ENCODE results near the gene GYPC.

GYPC gene

DNA sequence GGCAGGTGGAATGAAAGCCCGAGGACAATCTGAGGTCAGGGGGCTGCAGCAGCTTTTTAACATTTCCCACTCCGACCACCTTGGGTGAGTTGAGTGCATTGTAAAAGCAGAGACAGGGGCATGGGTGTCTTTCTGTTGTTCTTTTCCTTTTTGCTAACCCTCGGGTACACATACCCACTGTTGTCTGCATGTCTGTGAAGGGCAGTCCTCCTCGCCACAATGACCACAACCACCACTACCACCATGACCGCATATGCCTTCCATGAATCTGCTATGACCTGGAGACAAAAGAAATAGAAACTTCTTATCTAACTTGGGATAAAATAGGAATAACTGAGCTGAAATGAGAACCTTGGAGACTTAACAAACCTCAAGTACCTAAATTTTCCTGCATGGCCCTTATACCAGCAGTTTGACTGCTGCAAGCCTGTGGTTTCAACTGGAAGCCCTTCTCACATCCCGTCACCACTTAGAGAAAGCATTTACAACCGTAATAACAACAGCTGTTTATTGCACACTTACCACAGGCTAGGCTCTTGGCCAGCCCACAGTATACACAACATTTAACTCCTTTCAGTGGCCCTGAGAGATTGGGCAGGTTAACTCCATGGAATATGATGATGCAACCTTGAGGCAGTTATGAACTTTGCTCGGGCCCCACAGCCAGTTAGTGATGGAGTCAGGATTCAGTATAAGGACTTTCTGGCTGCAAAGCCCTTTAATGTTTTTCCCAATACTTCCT is 80.3 kb downstream of the GYPC start:
- no peak for DNase-seq

DNA sequence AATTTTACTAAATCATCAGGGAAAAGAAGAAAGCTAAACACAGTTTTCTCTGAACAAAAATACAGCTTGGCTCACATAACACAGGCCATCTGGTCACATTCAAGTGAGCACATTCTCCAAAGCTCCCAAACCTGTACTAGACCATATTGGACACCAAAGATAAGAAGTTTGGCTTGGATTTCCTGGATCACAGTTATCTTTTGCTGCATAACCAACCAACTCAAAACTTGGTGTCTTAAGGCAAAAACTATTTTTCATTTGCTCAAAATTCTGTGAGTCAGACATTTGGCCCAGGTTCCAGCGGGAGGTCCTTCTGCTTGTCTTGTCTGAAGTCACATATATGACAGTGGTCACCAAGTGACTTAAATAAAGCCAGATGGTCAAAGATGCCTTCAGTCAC is 83.2 kb downstream of the GYPC start:
- DNase-seq, result no peak

DNA sequence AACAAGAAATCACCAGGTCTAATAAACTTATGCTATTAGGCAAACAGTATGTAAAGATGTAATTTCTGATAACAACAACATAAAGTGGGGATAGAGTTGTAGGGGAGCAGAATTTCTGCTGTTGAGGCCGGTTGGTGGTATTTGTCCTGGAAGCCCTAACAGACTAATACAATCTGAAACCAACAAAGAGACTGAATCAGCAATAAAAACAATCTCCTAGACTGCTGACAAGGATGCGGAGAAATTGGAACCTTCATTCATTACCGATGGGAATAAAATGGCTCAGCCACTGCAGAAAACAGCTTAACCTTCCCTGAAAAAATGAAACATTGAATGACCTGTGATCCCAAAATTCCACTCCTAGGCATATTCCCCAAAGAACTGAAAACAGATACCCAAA is 88.7 kb downstream of the GYPC start:
- DNase-seq, result no peak

Measured in NCI-H2081 treated with DMSO at 0.1 percent for 48 hours (cell line).